ENCODE measurements around the gene POC1B. TPM values are rescaled to one million over a fixed set of nuclear protein-coding genes. Genes with fewer than 3 reads are reported as not detected.

POC1B gene
- total RNA-seq, 1 experiment from 2014 or later, result 14.1 TPM

DNA sequence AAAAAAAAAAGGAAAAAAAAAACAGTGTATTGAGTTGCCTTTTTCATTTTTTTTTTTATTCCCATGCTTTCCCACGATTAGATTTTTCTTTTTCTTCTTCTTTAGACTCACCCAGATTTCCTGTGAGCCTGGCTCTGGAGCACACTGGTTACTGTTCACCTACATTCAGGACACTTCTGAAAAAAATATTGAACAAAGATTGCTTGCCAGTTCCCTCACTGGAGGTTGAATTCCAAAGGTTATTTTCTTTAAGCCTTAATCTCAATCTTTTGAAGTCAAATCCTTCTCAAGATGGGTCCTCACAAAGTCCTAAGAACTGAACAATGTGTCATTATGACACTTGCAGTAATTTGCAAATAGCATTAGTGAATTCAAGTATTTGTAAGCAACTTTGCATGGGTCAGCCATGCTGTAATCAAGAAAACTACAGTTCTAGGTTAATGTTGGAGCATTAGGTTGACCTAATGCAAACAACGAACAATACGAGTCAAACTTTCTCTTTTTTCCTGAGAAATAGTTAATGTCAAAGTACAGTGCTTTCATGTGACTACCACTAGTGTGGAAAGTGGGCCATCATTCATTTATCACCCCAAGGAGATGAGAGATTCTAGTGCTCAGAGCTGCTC lies 124.3 kb downstream of the POC1B start:
- Histone ChIP-seq H3K9me3 (no peaks in the 10 kb centered on the region), H3K4me1 (peaks cover 7% of the 10 kb centered on the region), H3K4me3 (ENCODE audit: low read depth, low read length) (no peak overlapping the region), H3K27me3 (replicated peaks; ENCODE audit: control insufficient read depth, insufficient read depth, low read length) (no peaks in the 10 kb centered on the region), H3K36me3 (ENCODE audit: control insufficient read depth, insufficient read depth, low read length) (no peaks in the 10 kb centered on the region)
- BruUV-seq (replicated peaks), result no TSS peak
- no peak overlapping the region for H3K27ac Mint-ChIP-seq (ENCODE audit: unreplicated experiment)
- peaks cover 10% of the 10 kb centered on the region for H3K9me3 Mint-ChIP-seq (ENCODE audit: unreplicated experiment)
- intact Hi-C loops (cut with micrococcal nuclease; ENCODE audit: unreplicated experiment), result no loop called here
- H3K27me3 Mint-ChIP-seq (ENCODE audit: insufficient read depth, unreplicated experiment), result no peaks in the 10 kb centered on the region
- DNase-seq, result no peak
- ChIA-PET POLR2A (no interaction called here), CTCF (no interaction called here)
- H3K36me3 Mint-ChIP-seq (ENCODE audit: insufficient read depth, unreplicated experiment), result no peaks in the 10 kb centered on the region
- H3K4me1 Mint-ChIP-seq (ENCODE audit: low read depth, unreplicated experiment), result peaks cover 8% of the 10 kb centered on the region
- no peak overlapping the region for H3K4me3 Mint-ChIP-seq (ENCODE audit: unreplicated experiment)
- TF ChIP-seq CTCF (IDR thresholded peaks at IDR 0.05; ENCODE audit: insufficient read depth in 1 of 2, low read depth in 1 of 2, low read length in 1 of 2, severe bottlenecking in 1 of 2, unreplicated experiment in 1 of 2), result no peak

GRCh38 chr12:89400415-89400814 lies 125.4 kb downstream of the POC1B start:
- TF ChIP-seq CTCF (IDR thresholded peaks at IDR 0.05; ENCODE audit: insufficient read depth in 1 of 2, low read depth in 1 of 2, low read length in 1 of 2, severe bottlenecking in 1 of 2, unreplicated experiment in 1 of 2), result no peak
- no peaks in the 10 kb centered on the region for H3K9me3 ChIP-seq
- no TSS peak for BruUV-seq (replicated peaks)
- Mint-ChIP-seq H3K27me3 (ENCODE audit: insufficient read depth, unreplicated experiment) (no peaks in the 10 kb centered on the region), H3K9me3 (ENCODE audit: unreplicated experiment) (peaks cover 10% of the 10 kb centered on the region), H3K27ac (ENCODE audit: unreplicated experiment) (no peak overlapping the region), H3K36me3 (ENCODE audit: insufficient read depth, unreplicated experiment) (no peaks in the 10 kb centered on the region), H3K4me1 (ENCODE audit: low read depth, unreplicated experiment) (peaks cover 8% of the 10 kb centered on the region), H3K4me3 (ENCODE audit: unreplicated experiment) (no peak overlapping the region)
- H3K27me3 ChIP-seq (replicated peaks; ENCODE audit: control insufficient read depth, insufficient read depth, low read length), result no peaks in the 10 kb centered on the region
- peaks cover 7% of the 10 kb centered on the region for H3K4me1 ChIP-seq
- CTCF ChIA-PET, result no interaction called here
- intact Hi-C loops (cut with micrococcal nuclease; ENCODE audit: unreplicated experiment), result no loop called here
- DNase-seq, result no peak
- H3K36me3 ChIP-seq (ENCODE audit: control insufficient read depth, insufficient read depth, low read length), result no peaks in the 10 kb centered on the region
- H3K4me3 ChIP-seq (ENCODE audit: low read depth, low read length), result no peak overlapping the region
- POLR2A ChIA-PET, result no interaction called here

DNA sequence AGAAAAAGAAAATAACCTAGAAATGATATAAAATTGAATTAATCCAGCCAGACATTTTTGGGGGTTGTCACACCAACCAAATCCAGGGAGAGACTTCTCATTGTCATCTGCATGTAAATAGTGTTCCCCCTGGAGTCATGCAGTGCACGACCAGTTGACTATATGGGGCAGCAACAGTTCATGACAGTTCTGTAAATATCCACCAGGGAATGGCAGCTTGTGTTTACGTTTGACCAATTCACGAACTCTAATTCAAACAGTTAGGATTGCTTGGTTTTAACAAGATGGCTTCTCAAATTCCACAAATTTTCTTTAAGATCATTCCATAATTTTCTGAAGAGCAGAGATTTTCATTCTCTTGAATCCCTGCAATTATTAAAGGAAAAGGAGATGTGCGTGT lies 130.1 kb downstream of the POC1B start:
- ChIA-PET POLR2A (no interaction called here), CTCF (no interaction called here)
- Histone ChIP-seq H3K4me1 (peaks cover 24% of the 10 kb centered on the region), H3K4me3 (ENCODE audit: low read depth, low read length) (no peak overlapping the region), H3K36me3 (ENCODE audit: control insufficient read depth, insufficient read depth, low read length) (no peaks in the 10 kb centered on the region), H3K9me3 (no peaks in the 10 kb centered on the region), H3K27me3 (replicated peaks; ENCODE audit: control insufficient read depth, insufficient read depth, low read length) (no peaks in the 10 kb centered on the region)
- TF ChIP-seq CTCF (IDR thresholded peaks at IDR 0.05; ENCODE audit: insufficient read depth in 1 of 2, low read depth in 1 of 2, low read length in 1 of 2, severe bottlenecking in 1 of 2, unreplicated experiment in 1 of 2), result no peak
- no peak for DNase-seq
- no peaks in the 10 kb centered on the region for H3K9me3 Mint-ChIP-seq (ENCODE audit: unreplicated experiment)
- H3K4me3 Mint-ChIP-seq (ENCODE audit: unreplicated experiment), result no peak overlapping the region
- H3K36me3 Mint-ChIP-seq (ENCODE audit: insufficient read depth, unreplicated experiment), result no peaks in the 10 kb centered on the region
- no peak overlapping the region for H3K27ac Mint-ChIP-seq (ENCODE audit: unreplicated experiment)
- no peaks in the 10 kb centered on the region for H3K27me3 Mint-ChIP-seq (ENCODE audit: insufficient read depth, unreplicated experiment)
- BruUV-seq (replicated peaks), result no TSS peak
- intact Hi-C loops (cut with micrococcal nuclease; ENCODE audit: unreplicated experiment), result no loop called here
- peaks cover 13% of the 10 kb centered on the region for H3K4me1 Mint-ChIP-seq (ENCODE audit: low read depth, unreplicated experiment)

Data from Caco-2 (cell line).